ENCODE data around the gene BCDIN3D.
"Not testable (repeated sequence)": the region's sequence is repeated elsewhere in the genome, so short reads cannot be mapped to it uniquely, and the experiment has no call there.

GRCh38 chr12:49871811-49872251, 28.9 kb upstream of the BCDIN3D start:
- not testable (repeated sequence) for TF ChIP-seq EZH2 (IDR thresholded peaks at IDR 0.05; ENCODE audit: low read length); CTCF (optimal IDR thresholded peaks at IDR 0.05 in 1 of 3, IDR thresholded peaks at IDR 0.05 in 1 of 3, conservative IDR thresholded peaks at IDR 0.05 in 1 of 3; ENCODE audit: extremely low read depth in 1 of 3, insufficient read depth in 2 of 3, low read length in 3 of 3)

All from keratinocyte (primary cell).